ENCODE results near the gene PNLIPRP2.

Gene PNLIPRP2

DNA sequence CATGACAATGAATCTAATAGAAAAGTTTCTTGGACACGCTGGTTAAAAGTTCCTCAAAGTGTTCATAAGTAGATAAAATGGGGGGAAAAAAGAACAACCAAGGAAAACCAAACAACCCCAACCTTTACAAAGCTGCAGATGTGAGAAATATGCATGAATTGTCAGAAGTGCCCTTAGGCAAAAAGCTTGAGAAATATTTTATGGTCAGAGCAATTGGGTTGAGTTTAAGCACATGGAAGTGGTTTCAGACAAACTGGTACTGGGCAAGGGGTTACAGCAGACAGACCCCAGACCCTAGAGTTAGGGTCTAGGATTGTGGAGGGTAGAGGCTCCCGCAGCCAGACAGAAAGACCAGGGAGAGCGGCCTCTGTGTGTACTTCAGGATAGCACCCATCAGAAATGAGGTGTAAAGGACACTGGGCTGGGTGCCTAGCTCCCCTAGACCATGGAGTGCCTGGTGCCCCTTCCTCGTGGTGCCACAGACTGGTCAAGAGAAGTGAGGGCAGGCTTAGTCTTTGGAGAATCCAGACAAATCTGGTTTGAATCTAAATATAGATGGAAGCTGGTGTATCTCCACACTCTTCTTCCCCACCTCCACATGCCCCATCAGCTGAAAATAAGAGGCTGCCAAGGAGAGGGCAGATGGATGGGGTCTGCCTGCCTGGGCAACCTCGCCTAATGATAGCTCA is 37.3 kb downstream of the PNLIPRP2 start:
- no peak for FAIRE-seq

DNA sequence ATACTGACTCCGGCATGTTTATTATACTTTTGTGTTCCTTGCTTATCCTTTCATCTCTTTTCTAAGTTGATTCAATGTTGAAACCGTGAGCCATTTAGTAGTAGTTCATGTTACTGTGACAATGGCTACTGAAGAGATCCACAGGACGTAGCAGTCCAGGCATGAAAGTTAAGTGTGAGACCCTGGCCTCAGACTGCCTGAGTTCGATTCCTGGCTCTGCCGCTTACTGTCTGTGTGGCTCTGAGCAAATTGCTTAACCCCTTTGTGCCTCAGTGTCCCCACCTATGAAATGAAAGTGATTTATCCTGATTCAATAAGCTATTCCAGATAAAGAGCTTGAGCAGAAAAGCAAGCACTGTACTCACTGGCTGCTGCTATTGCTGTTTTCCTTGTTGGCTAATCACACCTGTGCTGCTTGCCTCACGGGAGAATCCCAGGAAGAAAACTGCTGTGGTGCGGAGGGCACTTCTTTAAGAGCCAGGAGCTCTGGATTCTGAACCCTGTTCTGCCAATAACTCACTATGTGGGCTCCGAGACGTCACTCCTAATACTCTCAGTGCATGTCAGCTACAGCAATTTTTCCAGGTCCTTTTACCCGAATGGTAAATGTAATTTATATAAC is 38.4 kb downstream of the PNLIPRP2 start:
- no peak for FAIRE-seq

DNA sequence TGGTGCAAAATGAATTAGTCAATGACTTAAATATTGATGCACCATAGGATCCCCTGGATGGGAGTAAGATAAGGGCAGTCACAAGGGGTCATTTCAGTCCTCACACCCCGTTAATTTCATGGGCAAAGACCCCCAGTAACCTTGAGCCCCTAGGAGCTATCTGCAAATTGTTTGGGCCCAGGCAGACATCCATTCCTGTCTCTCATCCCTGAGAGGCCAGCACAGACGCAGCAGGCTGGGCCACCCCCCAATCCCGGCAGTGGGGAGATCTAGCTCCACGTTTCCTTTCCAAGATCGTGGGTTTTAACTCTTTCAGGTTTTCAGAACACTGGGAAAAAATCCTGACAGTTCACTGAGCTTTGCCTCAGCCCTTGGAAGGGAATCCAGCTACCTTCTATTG is 40.1 kb downstream of the PNLIPRP2 start:
- FAIRE-seq: no peak

DNA sequence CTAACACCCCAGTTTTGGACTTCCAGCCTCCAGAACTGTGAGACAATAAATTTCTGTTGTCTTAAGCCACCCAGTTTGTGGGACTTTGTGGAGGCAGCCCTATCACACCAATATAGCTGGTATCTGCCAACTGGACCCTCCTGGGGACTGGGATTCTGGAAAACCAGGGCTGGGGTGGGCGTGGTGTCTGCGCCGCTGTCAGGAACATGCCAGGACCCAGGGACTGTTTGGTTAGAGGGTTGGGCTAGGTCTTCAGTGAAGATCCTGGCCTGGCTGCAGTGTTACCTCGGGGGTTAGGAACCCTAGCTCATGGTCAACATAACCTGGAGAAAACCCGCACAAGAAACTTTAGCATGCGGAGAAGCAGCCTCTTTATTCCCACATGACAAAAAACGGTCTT is 42.6 kb downstream of the PNLIPRP2 start:
- no peak for FAIRE-seq

DNA sequence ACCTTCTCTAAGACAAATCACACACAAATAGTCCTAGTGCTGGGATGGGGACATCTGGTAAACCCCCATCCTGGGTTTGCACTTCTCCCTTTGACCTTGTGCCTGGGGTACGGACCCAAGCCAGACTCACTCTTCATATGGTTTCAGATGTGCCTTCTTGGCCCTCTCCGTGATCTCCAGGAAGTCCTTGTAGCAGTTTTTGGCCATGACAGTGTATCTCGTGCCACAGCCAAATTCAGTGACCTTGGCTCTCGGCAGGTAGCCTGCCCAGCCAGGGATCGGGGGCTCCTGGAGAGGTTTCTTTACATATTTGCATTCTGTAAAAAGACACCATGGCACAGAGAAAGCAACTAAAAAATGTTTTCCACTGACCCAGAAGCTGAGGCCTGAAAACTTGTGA is 43.9 kb downstream of the PNLIPRP2 start:
- no peak for FAIRE-seq

DNA sequence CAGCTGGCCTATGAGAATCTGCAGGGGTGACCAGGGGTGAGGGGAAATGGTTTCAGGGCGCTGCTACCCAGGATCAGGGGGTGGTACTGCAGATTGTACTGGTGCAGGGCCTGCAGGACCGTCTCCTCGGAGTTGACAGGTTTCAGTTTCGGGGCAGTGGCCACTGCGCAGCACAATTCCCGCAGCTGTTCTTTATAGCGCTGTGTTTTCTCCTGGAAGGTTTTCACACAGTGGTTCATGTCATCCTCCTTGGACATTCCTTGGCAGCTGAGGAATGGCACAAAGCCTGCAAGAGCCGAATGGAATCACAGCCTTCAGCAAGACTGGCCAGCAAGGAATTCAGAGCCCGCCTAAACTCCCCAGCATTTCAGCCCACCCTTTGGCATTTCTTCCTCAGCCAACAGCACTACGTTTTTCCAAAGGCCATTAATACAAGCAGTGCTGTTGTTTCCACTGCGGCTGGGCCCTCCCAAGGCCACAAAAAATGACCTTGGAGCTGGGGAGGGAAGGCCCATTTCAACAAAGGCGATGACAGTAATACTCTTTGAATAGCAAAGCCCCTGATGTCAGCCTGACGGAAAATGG is 44.9 kb downstream of the PNLIPRP2 start:
- no peak for FAIRE-seq

DNA sequence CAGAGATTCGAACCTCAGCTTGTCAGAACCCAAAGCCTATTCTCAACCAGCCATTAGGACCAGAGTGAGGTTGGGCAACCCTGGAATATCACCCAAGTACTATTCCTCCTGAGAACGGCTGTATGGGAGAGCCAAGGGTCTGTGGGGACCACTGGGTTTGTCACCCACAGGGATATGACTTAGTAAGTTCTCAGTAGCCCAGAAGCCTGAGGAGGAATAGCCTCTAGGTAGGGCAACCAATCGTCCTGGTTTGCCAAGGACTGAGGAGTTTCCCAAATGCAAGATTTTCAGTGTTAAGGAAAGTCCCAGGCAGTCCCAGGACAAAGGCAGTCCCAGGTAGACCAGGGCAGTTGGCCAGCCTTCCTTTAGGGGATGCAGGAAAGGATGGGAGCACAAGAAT is 46.7 kb downstream of the PNLIPRP2 start:
- no peak for FAIRE-seq

DNA sequence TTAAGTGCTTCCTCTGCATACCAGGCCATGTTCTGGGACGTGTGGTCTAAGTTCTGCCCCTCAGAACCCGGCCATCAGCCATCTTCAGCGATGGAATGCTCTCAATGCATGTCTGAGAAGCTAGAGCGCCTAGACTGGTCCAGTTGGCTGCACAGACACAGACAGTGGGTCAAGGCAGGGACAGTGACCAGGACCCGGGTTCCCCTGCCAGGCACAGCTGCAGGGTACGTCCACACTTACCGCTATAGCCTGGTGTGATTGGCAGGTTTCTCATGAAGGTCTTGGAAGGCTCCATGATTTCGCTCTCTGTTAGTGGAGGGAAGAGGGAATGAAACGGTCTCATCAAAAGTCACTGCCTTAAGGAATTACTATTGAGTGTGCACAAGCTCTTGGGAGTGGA is 47.3 kb downstream of the PNLIPRP2 start:
- FAIRE-seq: no peak

DNA sequence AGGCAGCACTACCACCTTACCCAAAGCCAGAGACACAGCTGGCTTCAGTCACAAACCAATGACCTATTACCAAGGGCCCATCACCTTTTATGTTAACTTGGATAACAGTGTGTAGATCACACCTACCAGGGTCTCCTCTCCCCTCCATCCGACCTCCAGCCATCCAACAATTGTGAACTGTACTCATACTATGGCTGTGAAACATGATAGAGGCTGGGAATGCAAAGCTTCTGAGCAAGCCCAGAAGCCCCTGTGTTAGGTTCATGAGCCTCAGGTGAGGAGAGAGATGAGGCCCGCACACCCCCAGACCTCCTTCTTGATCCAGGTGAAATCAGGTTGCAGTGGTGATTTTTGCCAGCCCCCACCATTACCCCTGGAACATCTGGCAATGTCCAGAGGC is 47.7 kb downstream of the PNLIPRP2 start:
- FAIRE-seq: no peak

DNA sequence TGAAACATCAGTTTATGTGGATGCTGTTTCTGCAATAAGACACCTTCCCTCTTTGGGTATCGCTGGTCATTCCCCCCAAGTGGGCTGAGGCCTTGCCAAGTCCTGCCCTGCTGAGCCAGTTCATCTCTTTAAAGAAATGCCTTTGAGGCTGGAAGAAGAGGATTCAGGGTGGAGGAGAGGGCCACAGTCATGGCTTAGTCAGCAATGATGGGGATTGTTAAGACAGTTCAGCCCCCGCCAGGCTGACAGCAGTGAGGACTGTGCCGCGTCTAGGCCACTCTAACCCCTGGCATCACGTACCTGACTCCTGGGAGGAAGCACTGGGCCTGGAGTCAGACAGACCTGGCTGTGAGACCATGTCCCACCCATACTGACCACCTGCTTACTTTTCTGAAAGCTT is 48.3 kb downstream of the PNLIPRP2 start:
- FAIRE-seq: no peak

DNA sequence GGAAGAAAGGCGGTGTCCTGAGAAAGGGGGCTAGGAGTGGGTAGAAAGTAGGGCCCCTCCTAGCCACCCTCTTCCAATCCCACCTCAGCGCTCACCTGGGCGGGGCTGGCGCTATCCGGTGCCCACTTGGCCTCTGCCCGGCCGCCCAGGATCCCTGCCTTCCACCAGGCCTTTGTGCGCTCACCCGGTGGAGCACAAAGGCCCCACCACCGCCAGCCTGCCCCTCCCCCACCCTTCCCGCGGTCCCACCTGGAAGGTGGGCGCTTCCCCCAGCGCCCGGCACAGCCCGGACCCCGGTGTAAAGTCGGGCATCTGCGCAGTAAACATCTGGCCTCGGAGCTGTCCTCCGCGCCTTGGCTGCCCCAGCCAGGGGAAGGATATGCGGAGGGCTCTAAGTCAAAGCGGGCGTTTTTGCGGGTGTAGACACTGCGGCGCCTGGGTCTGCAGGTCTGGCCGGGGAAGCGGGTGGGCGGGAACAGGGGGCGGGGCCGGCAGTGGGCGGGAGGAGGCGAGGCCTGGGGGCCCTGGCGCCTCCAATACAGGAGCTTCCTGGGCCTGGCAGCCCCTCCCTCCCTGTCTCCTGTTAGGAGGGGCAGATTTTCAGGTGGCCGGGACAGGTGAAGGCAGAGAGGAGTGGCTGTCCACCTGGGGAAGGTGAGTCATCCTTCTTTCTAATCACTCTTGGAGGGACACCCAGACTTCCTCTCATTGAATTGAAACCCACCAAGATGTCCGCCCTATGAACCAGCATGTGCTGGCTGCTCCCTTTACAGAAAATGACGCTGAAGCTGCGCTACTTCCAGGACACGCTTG is 49.3 kb downstream of the PNLIPRP2 start:
- no peak for FAIRE-seq

DNA sequence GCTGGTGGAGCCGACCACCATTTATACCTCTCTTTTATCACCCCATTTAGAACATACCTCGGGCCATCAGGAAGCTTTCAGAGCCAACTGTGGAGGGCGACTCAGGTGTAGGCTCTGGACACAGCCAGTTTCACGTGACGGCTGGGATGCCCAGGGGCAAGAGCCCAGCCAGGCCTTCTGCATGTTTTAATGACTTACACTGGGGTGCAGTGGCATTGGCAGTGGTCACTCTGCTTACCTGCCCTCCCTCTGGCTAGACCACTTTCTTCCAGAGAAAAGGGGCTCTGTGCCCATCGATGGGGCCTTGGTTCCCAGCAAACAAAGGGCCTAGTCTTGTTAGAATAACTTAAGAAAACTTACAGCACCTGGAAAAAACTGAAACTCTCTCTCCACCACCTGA is 50.0 kb downstream of the PNLIPRP2 start:
- no peak for FAIRE-seq

DNA sequence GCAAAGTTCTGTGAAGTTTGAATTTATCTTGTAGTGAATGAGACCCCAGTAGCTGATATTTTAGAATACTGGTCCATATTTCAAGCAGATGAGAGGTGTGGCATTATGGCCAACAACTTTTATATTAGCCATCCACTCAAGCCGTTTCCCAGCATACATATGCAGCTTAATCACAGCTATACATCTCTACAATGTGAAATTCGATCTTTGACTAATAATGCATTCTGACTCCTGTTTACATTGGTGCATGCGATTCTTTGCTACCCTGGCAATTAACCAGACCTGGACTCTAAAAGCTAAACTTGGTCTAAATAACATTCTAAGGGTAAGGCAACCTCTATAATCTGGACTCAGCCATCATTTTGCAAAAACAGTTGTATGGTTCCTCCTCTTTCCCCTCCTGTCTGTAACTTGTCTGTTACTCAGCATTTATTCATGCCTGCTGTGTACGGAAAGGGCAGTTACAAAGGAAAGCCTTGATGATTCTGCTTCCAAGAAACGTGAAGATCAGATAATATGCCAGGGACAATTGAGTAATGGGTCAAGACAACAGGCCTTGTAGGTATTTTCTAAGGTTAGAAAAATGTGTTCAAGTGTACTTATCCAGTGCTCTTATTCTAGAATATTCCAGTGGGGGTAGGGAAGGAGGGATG is 50.6 kb downstream of the PNLIPRP2 start:
- FAIRE-seq: no peak

DNA sequence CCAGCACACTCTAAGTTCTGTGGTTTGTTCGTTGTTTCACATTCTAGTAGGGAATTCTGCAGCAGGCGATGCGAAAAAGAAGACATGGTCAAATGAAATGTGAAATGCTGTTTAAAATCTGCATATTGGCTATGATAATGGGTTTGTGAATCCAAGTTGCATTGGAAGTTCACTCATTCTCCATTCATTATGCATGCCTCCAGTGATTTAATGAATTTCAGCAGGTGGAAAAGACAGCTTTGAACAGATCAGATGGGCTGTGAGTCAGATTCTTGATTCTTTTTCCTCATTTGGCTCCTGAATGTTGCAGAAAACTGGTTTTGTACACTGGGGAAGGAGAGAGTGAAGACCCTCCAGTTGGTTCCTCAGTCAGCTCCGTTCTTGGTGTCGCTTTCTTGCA is 52.1 kb downstream of the PNLIPRP2 start:
- no peak for FAIRE-seq

DNA sequence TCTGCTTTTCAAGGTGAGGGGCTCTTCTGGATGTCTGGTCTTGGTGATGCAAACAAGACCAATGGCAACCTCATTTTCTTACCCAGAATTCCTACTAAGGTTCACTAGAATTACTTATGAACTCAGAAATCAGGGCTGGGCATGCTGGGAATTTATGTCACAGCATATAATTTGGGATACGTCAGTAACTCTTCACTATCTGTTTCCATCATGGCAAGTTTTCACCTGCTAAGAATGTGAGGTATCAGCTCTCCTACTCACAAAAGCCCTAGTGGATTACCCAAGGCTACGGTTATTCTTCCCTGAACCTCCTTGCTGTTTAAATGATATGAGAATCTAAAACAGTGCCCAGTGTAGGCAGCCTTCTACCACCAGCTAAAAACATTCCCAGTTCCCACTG is 53.1 kb downstream of the PNLIPRP2 start:
- FAIRE-seq: no peak

DNA sequence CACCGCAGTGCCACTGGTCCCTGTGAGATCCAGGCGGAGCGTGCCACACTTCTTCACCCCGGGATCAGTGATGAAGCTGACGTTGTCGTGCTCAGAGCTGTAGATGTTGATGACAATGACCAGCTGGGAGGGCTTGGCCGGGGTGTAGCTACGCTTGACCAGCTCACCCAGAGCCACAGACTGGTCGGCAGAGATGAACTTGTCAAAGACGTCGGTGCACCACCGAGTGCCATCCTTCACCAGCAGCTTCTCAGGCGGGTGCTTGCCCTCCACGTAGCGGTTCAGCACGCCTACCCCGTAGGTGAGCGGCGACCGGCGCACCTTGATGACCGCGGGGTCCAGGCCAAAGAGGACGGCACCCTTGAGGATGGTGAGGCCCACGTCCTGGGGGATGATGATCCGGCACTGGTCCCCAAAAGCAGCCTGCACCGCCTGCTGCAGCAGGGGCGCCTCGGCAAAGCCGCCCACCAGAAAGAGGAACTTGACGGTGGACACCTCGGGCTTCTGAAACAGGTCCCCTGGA is 54.2 kb downstream of the PNLIPRP2 start:
- no peak for FAIRE-seq

DNA sequence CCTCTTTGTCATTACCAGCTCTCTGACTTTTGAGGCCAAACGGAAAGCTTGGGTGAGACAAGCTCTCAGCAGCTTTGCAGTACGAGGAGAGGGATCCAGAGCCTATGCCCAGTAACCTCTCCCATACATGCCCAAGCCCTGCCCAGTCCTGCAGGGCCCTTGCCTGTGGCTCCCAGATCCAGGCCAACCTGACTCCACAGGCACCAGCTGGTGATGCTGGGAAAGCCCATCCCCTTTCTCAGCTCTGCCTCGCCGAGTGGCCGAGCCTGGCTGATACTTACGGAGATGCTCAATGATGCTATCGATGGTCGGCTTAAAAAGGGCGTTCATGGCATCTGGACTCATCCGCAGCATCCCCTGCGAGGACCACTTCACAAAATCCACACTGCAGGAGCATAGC is 55.4 kb downstream of the PNLIPRP2 start:
- FAIRE-seq: no peak

DNA sequence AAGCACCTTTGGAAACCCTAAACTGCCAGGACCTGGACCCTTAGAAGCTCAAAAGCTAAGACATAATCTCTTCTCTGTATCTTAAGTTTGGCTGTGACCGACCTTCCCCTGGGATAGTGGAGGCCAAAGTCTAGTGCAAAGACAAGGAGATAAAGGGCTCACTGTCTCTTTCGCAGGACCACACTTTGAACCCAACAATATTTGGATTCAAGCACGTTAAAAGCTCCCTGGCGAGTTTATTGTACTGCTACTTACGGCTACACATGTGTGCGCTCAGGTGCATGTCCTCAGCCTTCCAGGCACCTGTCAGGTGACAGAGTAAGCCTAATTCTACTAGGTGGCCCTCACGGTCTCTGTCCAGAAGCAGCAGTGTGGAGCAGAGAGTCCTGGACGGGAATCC is 55.9 kb downstream of the PNLIPRP2 start:
- FAIRE-seq: no peak

DNA sequence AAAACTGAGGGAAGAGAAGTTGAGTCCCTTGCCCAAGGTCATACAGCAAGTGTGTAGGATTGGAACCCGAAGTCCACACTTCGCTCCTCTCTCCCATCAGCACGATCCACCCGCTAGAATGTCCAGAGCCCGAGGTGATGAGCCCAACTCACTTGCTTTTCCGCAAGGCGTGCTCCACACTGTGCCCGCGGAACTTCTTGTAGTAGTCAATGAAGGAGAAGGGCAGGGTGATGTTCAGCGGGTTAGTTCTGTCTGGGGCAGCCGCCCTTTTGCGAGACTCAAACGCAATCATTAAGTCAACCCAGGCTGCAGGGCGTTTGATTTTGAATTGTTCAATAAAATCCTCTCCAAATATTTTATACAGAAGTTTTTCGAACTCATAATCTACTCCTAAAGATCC is 58.6 kb downstream of the PNLIPRP2 start:
- no peak for FAIRE-seq

DNA sequence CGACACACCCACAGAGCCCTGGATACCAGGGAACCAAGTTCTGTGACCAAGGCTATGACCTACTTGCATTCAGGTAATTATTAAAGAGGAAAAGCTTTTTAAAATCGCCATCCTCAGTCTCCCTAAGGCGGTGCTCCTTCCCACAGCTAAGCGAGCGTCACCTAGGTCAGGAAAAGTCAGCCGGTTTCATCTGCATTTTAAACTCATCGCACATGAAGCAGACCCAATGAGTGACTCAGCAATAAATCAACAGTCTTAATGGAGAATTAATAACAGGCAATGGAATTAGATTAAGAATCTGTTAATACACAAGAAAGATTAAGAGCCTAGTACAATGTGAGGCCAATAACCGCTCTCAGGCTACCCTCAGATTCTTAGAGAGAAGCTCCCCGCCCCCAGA is 62.4 kb downstream of the PNLIPRP2 start:
- no peak for FAIRE-seq

DNA sequence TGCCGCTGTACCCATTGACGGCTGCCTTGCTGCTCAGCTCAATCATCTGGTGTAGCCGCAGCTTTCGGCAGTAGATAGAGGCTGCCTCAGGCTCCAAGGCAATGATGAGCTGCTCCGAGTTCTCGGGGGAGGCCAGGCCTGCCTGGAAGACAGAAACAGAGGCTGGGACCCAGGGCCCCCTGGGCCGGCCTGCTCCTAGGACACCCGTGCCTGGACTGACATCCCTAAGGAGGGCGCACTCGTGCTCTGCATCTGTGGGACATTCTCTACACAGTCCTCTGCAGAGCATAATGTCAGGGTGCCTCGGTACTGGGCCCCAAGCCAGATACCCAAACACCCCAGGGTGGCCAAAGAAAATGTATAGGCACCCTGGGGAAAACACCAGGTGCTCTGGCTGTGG is 63.1 kb downstream of the PNLIPRP2 start:
- no peak for FAIRE-seq

DNA sequence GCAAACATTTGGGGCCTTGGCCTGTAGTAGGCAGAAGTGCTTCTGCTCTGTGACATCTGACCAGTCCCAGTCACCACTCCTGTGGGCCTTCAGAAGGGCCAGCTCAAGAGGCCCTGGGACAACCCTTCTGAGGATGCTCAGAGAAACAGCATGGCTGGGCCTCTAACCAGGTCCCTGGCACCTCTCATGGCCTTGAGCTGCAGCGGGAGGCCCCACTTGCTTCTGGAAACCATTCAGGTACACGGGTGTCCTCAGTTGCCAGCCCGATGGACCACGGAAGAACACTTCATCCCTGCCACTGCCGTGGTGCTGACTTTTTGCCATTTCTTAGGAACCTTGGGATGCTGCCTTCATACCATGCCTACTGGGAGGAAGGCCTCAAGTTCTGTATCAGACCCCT is 64.0 kb downstream of the PNLIPRP2 start:
- FAIRE-seq: no peak

DNA sequence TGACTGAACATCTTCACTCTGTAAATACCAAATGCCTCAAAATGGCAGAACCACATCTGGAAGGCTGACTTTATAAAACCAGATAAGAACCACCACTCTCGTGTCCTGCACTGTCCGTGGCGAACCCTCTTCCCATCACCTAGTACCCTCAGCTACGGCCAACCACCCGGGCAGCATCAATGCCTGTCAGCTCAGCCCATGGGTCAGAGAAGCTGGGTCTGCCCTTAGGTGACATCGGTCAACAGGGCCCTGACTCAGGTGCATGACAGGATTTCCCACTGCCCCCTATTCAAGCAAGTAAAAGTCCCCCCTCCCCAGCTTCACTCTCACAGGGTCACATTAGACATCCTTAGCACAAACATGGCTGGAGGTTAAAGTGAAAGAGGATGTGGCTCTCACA is 65.1 kb downstream of the PNLIPRP2 start:
- no peak for FAIRE-seq
